B cell (primary cell): ENCODE data around the gene CAPNS1. TPM values are rescaled to one million over a fixed set of nuclear protein-coding genes. Genes with fewer than 3 reads are reported as not detected.

Source experiments
- ATAC-seq: fragments of 200-7000 bp; cut with Tn5 transposase; one replicate; pipeline ENCODE4 v1.10.0; 2021; ENCODE audit warnings: low read depth, mild to moderate bottlenecking, moderate number of reproducible peaks, moderate library complexity
- CTCF ChIA-PET: fragments of 350-600 bp; sonication (Branson Sonifier 250); formaldehyde crosslinking; loops from one replicate; lab custom pipeline; 2021; ENCODE audit warnings: antibody characterized with exemption, inconsistent platforms; lab: Charles Lee
- POLR2A ChIA-PET: fragments of 350-600 bp; sonication (Branson Sonifier 250); formaldehyde crosslinking; loops from one replicate; lab custom pipeline; 2021; ENCODE audit warnings: antibody characterized with exemption; lab: Charles Lee
- DNase-seq: peaks from one replicate; pipeline ENCODE4 v3.0.0; 2013
- H2AFZ ChIP-seq: 2 replicates; pipeline ENCODE4 v1.6.1; 2012; ENCODE audit warnings: mild to moderate bottlenecking, low read depth, low read length; ENCODE audit not compliant: insufficient read depth, poor library complexity, severe bottlenecking
- H3K27ac ChIP-seq, 2 donors: 1 replicate in 1 of 2; 2 replicates in 1 of 2; pipeline ENCODE4 v1.5.1; 2012 to 2013; ENCODE audit warnings: low read length in 2 of 2, mild to moderate bottlenecking in 2 of 2, moderate library complexity in 1 of 2
- H3K27me3 ChIP-seq, 4 experiments: fragments of 200-600 bp in 1 of 4; sonication (generic) in 1 of 4; replicated peaks in 1 of 4; 1 replicate in 2 of 4; 2 replicates in 2 of 4; pipeline versions ENCODE4 v1.6.1 to v1.7.0; 2013 to 2016; ENCODE audit warnings: low read length in 3 of 4, mild to moderate bottlenecking in 2 of 4, mixed read lengths in 1 of 4, moderate library complexity in 1 of 4; ENCODE audit not compliant: insufficient read depth in 4 of 4, control insufficient read depth in 3 of 4; ENCODE audit errors: control extremely low read depth in 1 of 4
- H3K36me3 ChIP-seq, 2 experiments: replicated peaks in 1 of 2; 1 replicate in 1 of 2; 2 replicates in 1 of 2; pipeline versions ENCODE4 v1.6.1 to v1.7.1; 2013; ENCODE audit warnings: low read length in 1 of 2; ENCODE audit not compliant: insufficient read depth in 2 of 2, control insufficient read depth in 1 of 2; ENCODE audit errors: control extremely low read depth in 1 of 2, extremely low read depth in 1 of 2
- H3K4me1 ChIP-seq, 2 donors: fragments of 200-600 bp in 1 of 2; sonication (generic) in 1 of 2; 1 replicate in 1 of 2; 2 replicates in 1 of 2; pipeline versions ENCODE4 v1.5.1 to v1.6.1; 2013 to 2017; ENCODE audit warnings: low read length in 2 of 2; ENCODE audit not compliant: control insufficient read depth in 2 of 2, insufficient read depth in 2 of 2
- H3K4me2 ChIP-seq: replicated peaks from 2 replicates; pipeline ENCODE3; 2012; ENCODE audit warnings: mild to moderate bottlenecking, low read depth, low read length; ENCODE audit not compliant: poor library complexity, severe bottlenecking
- H3K4me3 ChIP-seq, 5 experiments: fragments of 200-600 bp in 1 of 5; sonication (generic) in 1 of 5; 1 replicate in 3 of 5; 2 replicates in 2 of 5; pipeline versions ENCODE4 v1.5.1 to v1.7.0; 2011 to 2016; ENCODE audit warnings: low read length in 4 of 5, mild to moderate bottlenecking in 4 of 5, low read depth in 2 of 5, control low read depth in 1 of 5, moderate library complexity in 1 of 5; ENCODE audit not compliant: insufficient read depth in 1 of 5; ENCODE audit errors: control extremely low read depth in 1 of 5, extremely low read depth in 1 of 5
- H3K79me2 ChIP-seq: fragments of 200-600 bp; sonication (generic); one replicate; pipeline ENCODE4 v1.6.0; 2016; ENCODE audit warnings: low read length; ENCODE audit not compliant: control insufficient read depth, insufficient read depth
- H3K9ac ChIP-seq: fragments of 200-600 bp; sonication (generic); 2 replicates; pipeline ENCODE4 v1.6.1; 2017; ENCODE audit warnings: mild to moderate bottlenecking, low read length, moderate library complexity
- H3K9me3 ChIP-seq, 3 donors: one replicate each; pipeline versions ENCODE4 v1.6.1 to v1.7.1; 2013; ENCODE audit warnings: low read length in 2 of 3; ENCODE audit not compliant: control insufficient read depth in 2 of 3, insufficient read depth in 1 of 3; ENCODE audit errors: control extremely low read depth in 1 of 3
- H4K20me1 ChIP-seq: 2 replicates; pipeline ENCODE4 v1.6.0; 2012; ENCODE audit warnings: mild to moderate bottlenecking, low read length; ENCODE audit not compliant: insufficient read depth, control insufficient read depth, poor library complexity, severe bottlenecking
- H3K27ac Mint-ChIP-seq: one replicate; pipeline ENCODE4 v1.8.0; 2021; ENCODE audit warnings: mixed read lengths
- H3K27me3 Mint-ChIP-seq: one replicate; pipeline ENCODE4 v1.8.0; 2021; ENCODE audit warnings: mixed read lengths
- H3K4me1 Mint-ChIP-seq: one replicate; pipeline ENCODE4 v1.8.0; 2021; ENCODE audit warnings: mixed read lengths
- H3K4me3 Mint-ChIP-seq: one replicate; pipeline ENCODE4 v1.8.0; 2021; ENCODE audit warnings: mixed read lengths
- H3K9me3 Mint-ChIP-seq: one replicate; pipeline ENCODE4 v1.8.0; 2022; ENCODE audit warnings: mixed read lengths; ENCODE audit not compliant: insufficient read depth
- EZH2 ChIP-seq: IDR thresholded peaks from 2 replicates; pipeline ENCODE4 v1.6.1; 2012; ENCODE audit warnings: borderline replicate concordance, low read depth, mild to moderate bottlenecking, moderate library complexity, low read length; ENCODE audit not compliant: insufficient read depth, poor library complexity, severe bottlenecking
- WGBS: methylation state at CpG from one replicate; pipeline ENCODE4 v1.1.5; 2013; ENCODE audit warnings: missing lambda C conversion rate; ENCODE audit not compliant: insufficient coverage; 5-methylcytosine and 5-hydroxymethylcytosine counted together
- intact Hi-C: fragments of 100-400 bp; cut with micrococcal nuclease; formaldehyde crosslinking; loops from one replicate; pipeline ENCODE4 v1.10.0; 2022
- polyA plus RNA-seq: library from polyadenylated mRNA; depleted of rRNA; stranded (reverse); fragments of >200 nt; gene quantifications from 2 replicates; pipeline ENCODE4 v1.2.3, GENCODE V29; 2012
- total RNA-seq, 2 donors: library from RNA; stranded (reverse); fragments of 120-200 nt in 1 of 2; gene quantifications; 1 replicate in 1 of 2; 2 replicates in 1 of 2; pipeline versions ENCODE4 v1.2.3 to v1.2.4, GENCODE V29; 2013 to 2022
- TF ChIP-seq, protein P1 (sequence below): fragments of 200-600 bp; IDR thresholded peaks from one replicate; pipeline ENCODE4 v1.8.0; 2022; ENCODE audit warnings: antibody characterized with exemption, mild to moderate bottlenecking

Gene CAPNS1
- total and polyA plus RNA-seq, 2 donors (not counting 1 experiment from before 2014, with no cell fraction given), result 272 to 294 TPM

DNA sequence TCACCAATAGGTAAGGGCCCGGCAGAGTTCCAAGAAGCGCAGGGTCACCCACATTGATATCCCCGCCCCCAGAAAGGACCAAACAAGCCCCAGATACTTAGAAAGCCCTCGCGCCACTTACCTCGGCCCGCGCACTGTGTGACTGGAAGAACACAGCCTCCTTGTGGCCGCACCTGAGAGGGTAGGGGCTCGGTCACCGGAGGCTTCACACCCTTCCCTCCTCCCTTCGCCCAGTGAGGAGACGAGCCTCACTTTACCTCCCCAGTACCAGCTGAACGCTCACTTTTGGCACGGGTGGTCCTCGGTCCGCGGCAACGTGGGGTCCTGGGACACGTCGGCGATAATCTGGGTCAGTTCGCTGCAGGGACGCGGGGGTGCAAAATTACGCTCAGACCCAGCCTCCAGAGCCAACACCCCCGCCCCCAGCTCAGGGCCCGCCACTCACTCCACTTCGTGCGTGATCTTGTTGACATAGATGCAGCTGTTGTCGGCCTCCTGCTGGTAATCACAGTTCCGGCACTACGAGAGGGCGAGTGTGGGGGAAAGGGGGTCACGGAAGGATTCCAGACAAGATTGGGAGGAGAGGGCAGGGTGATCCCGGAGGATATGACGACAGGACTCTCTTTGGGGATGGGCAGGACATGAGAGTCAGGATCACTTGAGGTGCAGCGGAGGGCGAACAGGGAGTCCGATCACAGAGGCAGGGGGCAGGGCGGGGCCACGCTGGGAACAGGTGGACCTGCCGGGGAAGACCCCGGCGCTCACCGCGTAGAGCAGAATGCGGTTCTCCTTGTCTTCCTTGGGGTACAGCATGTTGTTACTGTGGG is 25.8 kb upstream of the CAPNS1 start:
- Histone ChIP-seq H3K4me3 (peak overlapping the region; percentile 76 to 91 (median 79)), H2AFZ (peak overlapping the region; percentile 84), H3K4me2 (peak overlapping the region; percentile 80), H4K20me1 (peaks cover 7% of the 10 kb centered on the region), H3K9ac (peak overlapping the region; percentile 73), H3K4me1 (peaks cover 16 to 23% of the 10 kb centered on the region in 2 donors), H3K27ac (peak overlapping the region; percentile 84 to 90), H3K27me3 (no peaks in the 10 kb centered on the region), H3K9me3 (peaks cover 0 to 6% (median 0%) of the 10 kb centered on the region in 3 donors), H3K79me2 (peaks cover 45% of the 10 kb centered on the region), H3K36me3 (peaks cover 0 to 24% of the 10 kb centered on the region in 2 experiments)
- CTCF ChIA-PET, result interaction anchor here (1.0 to 5.6 kb wide), 2 partner anchors 13 to 60 kb away, joined by 3 to 42 read pairs; partner anchors contain the start of gene THAP8
- POLR2A ChIA-PET, result interaction anchor here (0.6 to 3.4 kb wide), 7 partner anchors 14 to 1353 kb away, joined by 3 to 22 read pairs (median 3); partner anchors contain the start of genes CAPNS1, THAP8 and WDR62
- Mint-ChIP-seq H3K27ac (peak overlapping the region; percentile 99), H3K9me3 (no peaks in the 10 kb centered on the region), H3K4me1 (peaks cover 40% of the 10 kb centered on the region), H3K4me3 (peak overlapping the region; percentile 95), H3K27me3 (no peaks in the 10 kb centered on the region)
- no peak for TF ChIP-seq EZH2
- TF ChIP-seq, protein P1, sequence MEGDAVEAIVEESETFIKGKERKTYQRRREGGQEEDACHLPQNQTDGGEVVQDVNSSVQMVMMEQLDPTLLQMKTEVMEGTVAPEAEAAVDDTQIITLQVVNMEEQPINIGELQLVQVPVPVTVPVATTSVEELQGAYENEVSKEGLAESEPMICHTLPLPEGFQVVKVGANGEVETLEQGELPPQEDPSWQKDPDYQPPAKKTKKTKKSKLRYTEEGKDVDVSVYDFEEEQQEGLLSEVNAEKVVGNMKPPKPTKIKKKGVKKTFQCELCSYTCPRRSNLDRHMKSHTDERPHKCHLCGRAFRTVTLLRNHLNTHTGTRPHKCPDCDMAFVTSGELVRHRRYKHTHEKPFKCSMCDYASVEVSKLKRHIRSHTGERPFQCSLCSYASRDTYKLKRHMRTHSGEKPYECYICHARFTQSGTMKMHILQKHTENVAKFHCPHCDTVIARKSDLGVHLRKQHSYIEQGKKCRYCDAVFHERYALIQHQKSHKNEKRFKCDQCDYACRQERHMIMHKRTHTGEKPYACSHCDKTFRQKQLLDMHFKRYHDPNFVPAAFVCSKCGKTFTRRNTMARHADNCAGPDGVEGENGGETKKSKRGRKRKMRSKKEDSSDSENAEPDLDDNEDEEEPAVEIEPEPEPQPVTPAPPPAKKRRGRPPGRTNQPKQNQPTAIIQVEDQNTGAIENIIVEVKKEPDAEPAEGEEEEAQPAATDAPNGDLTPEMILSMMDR, result no peak
- WGBS, result 17% methylated on average over 47 of the region's 48 CpGs
- peak; percentile 29 for DNase-seq
- intact Hi-C loops, result loop anchor here (1.0 to 10.0 kb wide), 2 partner anchors 119 to 469 kb away; partner anchors contain the start of genes COX6B1, ETV2 and SDHAF1
- no peak for ATAC-seq
